Neural cell (in vitro differentiated cells): ENCODE measurements around the gene THAP7. TPM values are rescaled to one million over a fixed set of nuclear protein-coding genes. Genes with fewer than 3 reads are reported as not detected.

Experiments used
- H2AFZ ChIP-seq: fragments of 200-600, 300-800 bp; sonication (generic), shearing (Covaris generic); 2 replicates; pipeline ENCODE4 v1.6.0; 2014; ENCODE audit warnings: low read depth, mild to moderate bottlenecking, antibody characterized with exemption, low read length, moderate library complexity
- H3F3A ChIP-seq: fragments of 200-600 bp; shearing (Covaris generic); 2 replicates; pipeline ENCODE4 v1.6.1; 2016; ENCODE audit warnings: mild to moderate bottlenecking, moderate library complexity, mixed read lengths, antibody characterized with exemption, low read length; ENCODE audit not compliant: insufficient read depth, poor library complexity, severe bottlenecking
- H3K27ac ChIP-seq: fragments of 200-600, 300-800 bp; sonication (generic), shearing (Covaris generic); 2 replicates; pipeline ENCODE4 v1.5.1; 2014; ENCODE audit warnings: mild to moderate bottlenecking, low read length, moderate library complexity
- H3K27me3 ChIP-seq: fragments of 300-800, 200-600 bp; sonication (generic), shearing (Covaris generic); 2 replicates; pipeline ENCODE4 v1.6.0; 2014; ENCODE audit warnings: mild to moderate bottlenecking, low read depth, low read length, moderate library complexity; ENCODE audit not compliant: insufficient read depth
- H3K36me3 ChIP-seq: fragments of 300-800, 200-600 bp; sonication (generic), shearing (Covaris generic); 2 replicates; pipeline ENCODE4 v1.5.1; 2014; ENCODE audit warnings: mild to moderate bottlenecking, antibody characterized with exemption, low read length, moderate library complexity; ENCODE audit not compliant: insufficient read depth
- H3K4me2 ChIP-seq: fragments of 300-800, 200-600 bp; sonication (generic), shearing (Covaris generic); 2 replicates; pipeline ENCODE4 v1.6.0; 2014; ENCODE audit warnings: mild to moderate bottlenecking, low read length
- H3K4me3 ChIP-seq: fragments of 300-800, 200-600 bp; sonication (generic), shearing (Covaris generic); 2 replicates; pipeline ENCODE4 v1.5.1; 2014; ENCODE audit warnings: mild to moderate bottlenecking, low read length, moderate library complexity
- H3K79me2 ChIP-seq: fragments of 200-600 bp; shearing (Covaris generic); replicated peaks from 2 replicates; pipeline ENCODE4 v1.6.0; 2014; ENCODE audit warnings: mild to moderate bottlenecking, low read length, moderate library complexity; ENCODE audit not compliant: insufficient read depth
- H3K9ac ChIP-seq: fragments of 300-800, 200-600 bp; sonication (generic), shearing (Covaris generic); 2 replicates; pipeline ENCODE4 v1.6.1; 2016; ENCODE audit warnings: mild to moderate bottlenecking, low read length, mixed read lengths
- H3K9me2 ChIP-seq: fragments of 200-600 bp; shearing (Covaris generic); 2 replicates; pipeline ENCODE4 v1.6.1; 2016; ENCODE audit warnings: mild to moderate bottlenecking, low read length, mixed read lengths; ENCODE audit not compliant: insufficient read depth
- H3K9me3 ChIP-seq: fragments of 200-600, 300-800 bp; sonication (generic), shearing (Covaris generic); 2 replicates; pipeline ENCODE4 v1.6.1; 2016; ENCODE audit warnings: mild to moderate bottlenecking, mixed run types, low read length, moderate library complexity, mixed read lengths
- H4K20me1 ChIP-seq: fragments of 200-600 bp; shearing (Covaris generic); 2 replicates; pipeline ENCODE4 v1.6.1; 2016; ENCODE audit warnings: mild to moderate bottlenecking, mixed run types; ENCODE audit not compliant: insufficient read depth
- CTCF ChIP-seq: fragments of 450-650 bp; IDR thresholded peaks from 2 replicates; pipeline ENCODE4 v1.5.1; 2014; ENCODE audit warnings: antibody characterized with exemption, mild to moderate bottlenecking, moderate library complexity; ENCODE audit not compliant: poor library complexity, severe bottlenecking
- EP300 ChIP-seq: fragments of 450-650 bp; conservative IDR thresholded peaks from 2 replicates; pipeline ENCODE4 v1.6.1; 2014; ENCODE audit warnings: antibody characterized with exemption, mild to moderate bottlenecking, moderate library complexity; ENCODE audit not compliant: poor library complexity, severe bottlenecking
- EZH2 ChIP-seq: fragments of 200-600, 300-800 bp; shearing (Covaris generic), sonication (generic); IDR thresholded peaks from 2 replicates; pipeline ENCODE4 v1.6.1; 2014; ENCODE audit warnings: antibody characterized with exemption, low read length, borderline replicate concordance, mild to moderate bottlenecking; ENCODE audit not compliant: insufficient read depth, poor library complexity, severe bottlenecking
- MXI1 ChIP-seq: fragments of 450-650 bp; conservative IDR thresholded peaks from 2 replicates; pipeline ENCODE4 v1.6.1; 2014; ENCODE audit warnings: antibody characterized with exemption, mild to moderate bottlenecking; ENCODE audit not compliant: poor library complexity, severe bottlenecking
- RAD21 ChIP-seq: fragments of 450-650 bp; conservative IDR thresholded peaks from 2 replicates; pipeline ENCODE4 v1.6.1; 2014; ENCODE audit warnings: antibody characterized with exemption, mild to moderate bottlenecking, moderate library complexity
- TAF1 ChIP-seq: IDR thresholded peaks from 2 replicates; pipeline ENCODE4 v1.6.1; 2012; ENCODE audit warnings: low read depth
- polyA plus RNA-seq: library from polyadenylated mRNA; depleted of rRNA; stranded (reverse); fragments of >200 nt; gene quantifications from 2 replicates; pipeline ENCODE4 v1.2.3, GENCODE V29; 2014

THAP7 gene
- polyA plus RNA-seq, 1 donor from 2014 or later = 28.7 TPM

- Histone ChIP-seq H3K27ac (no peak overlapping the region), H3K9me3 (no peaks in the 10 kb centered on the region), H4K20me1 (no peaks in the 10 kb centered on the region), H3K27me3 (no peaks in the 10 kb centered on the region), H3F3A (no peaks in the 10 kb centered on the region), H2AFZ (no peak overlapping the region), H3K4me2 (no peak overlapping the region), H3K4me3 (no peak overlapping the region), H3K9me2 (no peaks in the 10 kb centered on the region), H3K9ac (no peak overlapping the region), H3K36me3 (no peaks in the 10 kb centered on the region), H3K79me2 (no peaks in the 10 kb centered on the region)
- TF ChIP-seq MXI1 (no peak), EZH2 (no peak), EP300 (no peak), CTCF (no peak), RAD21 (no peak)
These were observed 7.6 kb downstream of the THAP7 start for GRCh38 chr22:20994128-20994901.

- Histone ChIP-seq H3K9me2 (no peaks in the 10 kb centered on the region), H2AFZ (no peak overlapping the region), H3K4me2 (no peak overlapping the region), H3K79me2 (no peaks in the 10 kb centered on the region), H3K27me3 (no peaks in the 10 kb centered on the region), H3K9ac (no peak overlapping the region), H3K9me3 (no peaks in the 10 kb centered on the region), H3K36me3 (no peaks in the 10 kb centered on the region), H3F3A (no peaks in the 10 kb centered on the region), H4K20me1 (no peaks in the 10 kb centered on the region), H3K27ac (no peak overlapping the region), H3K4me3 (no peak overlapping the region)
- TF ChIP-seq CTCF (no peak), TAF1 (no peak), EP300 (no peak)
These were observed 8.4 kb downstream of the THAP7 start for GRCh38 chr22:20993304-20994127.
